Adrenal gland (tissue), 5 donors: ENCODE data around the gene FLYWCH2.

Source experiments
- POLR2A ChIP-seq, 2 donors: fragments of 450-650 bp; IDR thresholded peaks; one replicate each; pipeline ENCODE4 v1.6.1; 2017; ENCODE audit warnings: antibody characterized with exemption in 2 of 2, mild to moderate bottlenecking in 2 of 2, moderate library complexity in 1 of 2
- TF ChIP-seq, protein P1 (sequence below), 6 experiments: fragments of 450-650 bp in 4 of 6; fragments of 200-600 bp in 2 of 6; sonication (generic) in 1 of 6; IDR thresholded peaks; 1 replicate in 5 of 6; 2 replicates in 1 of 6; pipeline versions ENCODE4 v1.5.1 to v1.8.0; 2016 to 2021; ENCODE audit warnings: antibody characterized with exemption in 6 of 6, mild to moderate bottlenecking in 2 of 6, moderate library complexity in 1 of 6
- donor health status: DM: no; HTN: no; CAD: no.

DNA sequence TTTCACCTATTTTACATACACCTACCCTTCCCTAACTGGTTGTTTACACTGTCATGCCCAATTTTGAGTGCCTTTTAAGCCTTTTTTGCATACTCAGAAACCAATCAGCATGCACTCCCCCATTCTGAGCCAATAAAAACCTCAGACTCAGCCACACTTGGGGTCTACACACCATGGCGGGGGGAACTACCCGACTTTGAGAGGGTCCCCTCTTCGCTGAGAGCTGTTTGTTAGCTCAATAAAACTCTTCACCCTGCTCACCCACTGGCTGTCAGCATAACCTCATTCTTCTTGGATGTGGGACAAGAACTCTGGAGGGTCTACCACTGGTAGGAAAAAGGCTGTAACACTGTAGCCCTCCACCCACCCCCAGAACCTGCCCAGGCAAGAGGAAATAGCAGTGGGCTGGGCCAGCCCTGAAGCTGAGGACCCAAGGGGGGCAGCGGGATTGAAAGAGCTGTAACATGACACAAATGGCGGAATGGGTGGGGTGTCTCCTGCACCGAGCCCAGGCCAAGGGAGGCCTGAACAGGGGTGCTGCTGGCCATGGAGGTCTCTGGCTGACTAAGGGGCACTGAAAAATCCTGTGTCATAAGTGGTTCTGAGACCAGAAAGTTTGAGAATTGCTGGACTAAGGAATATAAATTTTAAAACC, 3.0 kb upstream of the FLYWCH2 start:
- TF ChIP-seq, protein P1, sequence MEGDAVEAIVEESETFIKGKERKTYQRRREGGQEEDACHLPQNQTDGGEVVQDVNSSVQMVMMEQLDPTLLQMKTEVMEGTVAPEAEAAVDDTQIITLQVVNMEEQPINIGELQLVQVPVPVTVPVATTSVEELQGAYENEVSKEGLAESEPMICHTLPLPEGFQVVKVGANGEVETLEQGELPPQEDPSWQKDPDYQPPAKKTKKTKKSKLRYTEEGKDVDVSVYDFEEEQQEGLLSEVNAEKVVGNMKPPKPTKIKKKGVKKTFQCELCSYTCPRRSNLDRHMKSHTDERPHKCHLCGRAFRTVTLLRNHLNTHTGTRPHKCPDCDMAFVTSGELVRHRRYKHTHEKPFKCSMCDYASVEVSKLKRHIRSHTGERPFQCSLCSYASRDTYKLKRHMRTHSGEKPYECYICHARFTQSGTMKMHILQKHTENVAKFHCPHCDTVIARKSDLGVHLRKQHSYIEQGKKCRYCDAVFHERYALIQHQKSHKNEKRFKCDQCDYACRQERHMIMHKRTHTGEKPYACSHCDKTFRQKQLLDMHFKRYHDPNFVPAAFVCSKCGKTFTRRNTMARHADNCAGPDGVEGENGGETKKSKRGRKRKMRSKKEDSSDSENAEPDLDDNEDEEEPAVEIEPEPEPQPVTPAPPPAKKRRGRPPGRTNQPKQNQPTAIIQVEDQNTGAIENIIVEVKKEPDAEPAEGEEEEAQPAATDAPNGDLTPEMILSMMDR (IDR thresholded peaks at IDR 0.05) = no peak
- no peak for TF ChIP-seq POLR2A (IDR thresholded peaks at IDR 0.05)
